HEK293 (cell line): ENCODE results near the gene TRIM24.

Experiments
- CTCF ChIA-PET: fragments of 350-600 bp; formaldehyde crosslinking; extraction: SDS; loops from one replicate; lab custom pipeline; 2021; ENCODE audit warnings: antibody characterized with exemption; lab: Yijun Ruan, JAX
- POLR2A ChIA-PET: fragments of 300-600 bp; formaldehyde crosslinking; extraction: SDS; loops from one replicate; lab custom pipeline; 2020; ENCODE audit warnings: antibody characterized with exemption, inconsistent platforms; lab: Yijun Ruan, JAX
- H3K27ac ChIP-seq: fragments of 200-500 bp; sonication (Bioruptor generic); 2 replicates; pipeline ENCODE4 v1.5.1; 2014; ENCODE audit warnings: low read depth, low read length, control low read depth, inconsistent platforms; ENCODE audit errors: extremely low read depth
- H3K36me3 ChIP-seq, 2 experiments: fragments of 200-500 bp in 1 of 2; sonication (Bioruptor generic) in 1 of 2; 1 replicate in 1 of 2; 2 replicates in 1 of 2; pipeline ENCODE4 v1.5.1; 2014 to 2017; ENCODE audit warnings: inconsistent platforms in 2 of 2, low read length in 2 of 2; ENCODE audit not compliant: control insufficient read depth in 2 of 2, insufficient read depth in 1 of 2
- H3K4me1 ChIP-seq: fragments of 200-500 bp; sonication (Bioruptor generic); 2 replicates; pipeline ENCODE4 v1.5.1; 2014; ENCODE audit warnings: mild to moderate bottlenecking, low read length, inconsistent platforms; ENCODE audit not compliant: control insufficient read depth, insufficient read depth
- H3K4me3 ChIP-seq: 2 replicates; pipeline ENCODE4 v1.5.1; 2011; ENCODE audit warnings: low read depth, mild to moderate bottlenecking, control low read depth, low read length, moderate library complexity
- H3K9me3 ChIP-seq: fragments of 200-500 bp; sonication (Bioruptor generic); 2 replicates; pipeline ENCODE4 v1.5.1; 2014; ENCODE audit warnings: low read depth, low read length, inconsistent platforms; ENCODE audit not compliant: control insufficient read depth, insufficient read depth
- BCL11A ChIP-seq: fragments of 450-650 bp; formaldehyde crosslinking; IDR thresholded peaks from 2 replicates; pipeline ENCODE4 v1.5.1; 2016; ENCODE audit warnings: low read depth, missing biosample characterization, missing genetic modification characterization
- EGR2 ChIP-seq: fragments of 450-650 bp; formaldehyde crosslinking; IDR thresholded peaks from 2 replicates; pipeline ENCODE4 v1.5.1; 2016; ENCODE audit warnings: low read depth, missing biosample characterization, missing genetic modification characterization
- GLI4 ChIP-seq: fragments of 450-650 bp; formaldehyde crosslinking; IDR thresholded peaks from 2 replicates; pipeline ENCODE4 v1.5.1; 2016; ENCODE audit warnings: missing biosample characterization, missing genetic modification characterization
- GLIS1 ChIP-seq: fragments of 450-650 bp; formaldehyde crosslinking; IDR thresholded peaks from 2 replicates; pipeline ENCODE4 v1.5.1; 2016; ENCODE audit warnings: missing biosample characterization, missing genetic modification characterization
- HIC1 ChIP-seq: fragments of 450-650 bp; formaldehyde crosslinking; IDR thresholded peaks from 2 replicates; pipeline ENCODE4 v1.5.1; 2016; ENCODE audit warnings: missing biosample characterization, missing genetic modification characterization
- MZF1 ChIP-seq: fragments of 450-650 bp; formaldehyde crosslinking; IDR thresholded peaks from 2 replicates; pipeline ENCODE4 v1.5.1; 2017; ENCODE audit warnings: missing biosample characterization, missing genetic modification characterization, borderline replicate concordance
- SP3 ChIP-seq: fragments of 450-650 bp; formaldehyde crosslinking; IDR thresholded peaks from 2 replicates; pipeline ENCODE4 v1.5.1; 2016; ENCODE audit warnings: missing biosample characterization, missing genetic modification characterization
- SP7 ChIP-seq: fragments of 450-650 bp; formaldehyde crosslinking; IDR thresholded peaks from 2 replicates; pipeline ENCODE4 v1.5.1; 2016; ENCODE audit warnings: missing biosample characterization, missing genetic modification characterization
- TCF7L2 ChIP-seq: IDR thresholded peaks from 2 replicates; pipeline ENCODE4 v1.6.1; 2011; ENCODE audit warnings: low read depth, mild to moderate bottlenecking, inconsistent platforms, low read length, moderate library complexity, borderline replicate concordance
- ZBTB10 ChIP-seq: fragments of 450-650 bp; formaldehyde crosslinking; IDR thresholded peaks from 2 replicates; pipeline ENCODE4 v1.5.1; 2016; ENCODE audit warnings: missing biosample characterization, missing genetic modification characterization
- ZBTB21 ChIP-seq: fragments of 450-650 bp; formaldehyde crosslinking; IDR thresholded peaks from 2 replicates; pipeline ENCODE4 v1.5.1; 2017; ENCODE audit warnings: missing biosample characterization, missing genetic modification characterization
- ZNF155 ChIP-seq: fragments of 450-650 bp; formaldehyde crosslinking; IDR thresholded peaks from 2 replicates; pipeline ENCODE4 v1.5.1; 2016; ENCODE audit warnings: missing biosample characterization, missing genetic modification characterization
- ZNF16 ChIP-seq: fragments of 450-650 bp; formaldehyde crosslinking; IDR thresholded peaks from 2 replicates; pipeline ENCODE4 v1.5.1; 2016; ENCODE audit warnings: low read depth, missing biosample characterization, missing genetic modification characterization
- ZNF169 ChIP-seq: fragments of 450-650 bp; formaldehyde crosslinking; IDR thresholded peaks from 2 replicates; pipeline ENCODE4 v1.5.1; 2016; ENCODE audit warnings: missing biosample characterization, missing genetic modification characterization
- ZNF175 ChIP-seq: fragments of 450-650 bp; formaldehyde crosslinking; IDR thresholded peaks from 2 replicates; pipeline ENCODE4 v1.5.1; 2016; ENCODE audit warnings: missing biosample characterization, missing genetic modification characterization
- ZNF214 ChIP-seq: fragments of 450-650 bp; formaldehyde crosslinking; IDR thresholded peaks from 2 replicates; pipeline ENCODE4 v1.5.1; 2017; ENCODE audit warnings: missing biosample characterization, mild to moderate bottlenecking, missing genetic modification characterization, borderline replicate concordance
- ZNF274 ChIP-seq, 2 experiments: fragments of 200-500 bp in 1 of 2; fragments of 450-650 bp in 1 of 2; sonication (Bioruptor generic) in 1 of 2; formaldehyde crosslinking in 1 of 2; IDR thresholded peaks; 2 replicates each; pipeline versions ENCODE4 v1.5.1 to v1.6.1; 2014 to 2016; ENCODE audit warnings: borderline replicate concordance in 1 of 2, inconsistent platforms in 1 of 2, low read length in 1 of 2, missing biosample characterization in 1 of 2, missing genetic modification characterization in 1 of 2
- ZNF280D ChIP-seq: fragments of 450-650 bp; formaldehyde crosslinking; IDR thresholded peaks from 2 replicates; pipeline ENCODE4 v1.5.1; 2016; ENCODE audit warnings: missing biosample characterization, missing genetic modification characterization
- ZNF302 ChIP-seq: fragments of 450-650 bp; formaldehyde crosslinking; IDR thresholded peaks from 2 replicates; pipeline ENCODE4 v1.5.1; 2016; ENCODE audit warnings: missing biosample characterization, missing genetic modification characterization, low read depth
- ZNF449 ChIP-seq: fragments of 450-650 bp; formaldehyde crosslinking; IDR thresholded peaks from 2 replicates; pipeline ENCODE4 v1.5.1; 2017; ENCODE audit warnings: missing biosample characterization, mild to moderate bottlenecking, missing genetic modification characterization, moderate library complexity
- ZNF555 ChIP-seq: fragments of 450-650 bp; formaldehyde crosslinking; conservative IDR thresholded peaks from 2 replicates; pipeline ENCODE4 v1.5.1; 2017; ENCODE audit warnings: missing biosample characterization, mild to moderate bottlenecking, missing genetic modification characterization, inconsistent platforms
- ZNF561 ChIP-seq: fragments of 450-650 bp; IDR thresholded peaks from 2 replicates; pipeline ENCODE4 v1.5.1; 2018; ENCODE audit warnings: missing biosample characterization, missing genetic modification characterization, borderline replicate concordance
- ZNF837 ChIP-seq: fragments of 450-650 bp; formaldehyde crosslinking; IDR thresholded peaks from 2 replicates; pipeline ENCODE4 v1.5.1; 2016; ENCODE audit warnings: missing biosample characterization, missing genetic modification characterization
- ZSCAN18 ChIP-seq: fragments of 450-650 bp; formaldehyde crosslinking; IDR thresholded peaks from 2 replicates; pipeline ENCODE4 v1.5.1; 2016; ENCODE audit warnings: missing biosample characterization, missing genetic modification characterization

The TRIM24 gene

GRCh38 chr7:138569418-138569817 is 109.4 kb downstream of the TRIM24 start (continued):
- TF ChIP-seq ZBTB21: no peak
- TF ChIP-seq SP7 (tag by site-specific recombination): no peak
- no peak for TF ChIP-seq ZNF214 (tag by site-specific recombination)
- TF ChIP-seq EGR2: no peak
- TF ChIP-seq ZNF155: no peak
- no peak for TF ChIP-seq GLI4 (tag by site-specific recombination)
- no peak for TF ChIP-seq ZSCAN18
- TF ChIP-seq SP3 (tag by site-specific recombination): no peak
- no peak for TF ChIP-seq ZNF169 (tag by site-specific recombination)
- TF ChIP-seq ZNF837 (tag by site-specific recombination): no peak
- TF ChIP-seq HIC1 (tag by site-specific recombination): no peak
- no peak for TF ChIP-seq ZNF555 (tag by site-specific recombination)
- no peak for TF ChIP-seq ZNF302 (tag by site-specific recombination)

- Histone ChIP-seq H3K36me3 (peaks cover 16 to 78% of the 10 kb centered on the region in 2 experiments), H3K4me3 (no peak overlapping the region), H3K27ac (no peak overlapping the region), H3K9me3 (no peaks in the 10 kb centered on the region), H3K4me1 (no peaks in the 10 kb centered on the region)
- ChIA-PET POLR2A (no interaction called here), CTCF (interaction anchor here (0.6 to 0.7 kb wide), 2 partner anchors 15 to 21 kb away, joined by 3 read pairs; no protein-coding TSS in a partner anchor)
- no peak for TF ChIP-seq ZNF16 (tag by site-specific recombination)
Observed at GRCh38 chr7:138570715-138571114, 110.7 kb downstream of the TRIM24 start.

- H3K9me3 ChIP-seq: no peaks in the 10 kb centered on the region
- H3K27ac ChIP-seq: no peak overlapping the region
- no peaks in the 10 kb centered on the region for H3K4me1 ChIP-seq
- H3K36me3 ChIP-seq: peaks cover 16 to 82% of the 10 kb centered on the region in 2 experiments
- no peak for TF ChIP-seq MZF1 (tag by site-specific recombination)
- TF ChIP-seq ZNF175 (tag by site-specific recombination): no peak
- no peak for TF ChIP-seq ZNF449
- TF ChIP-seq ZBTB10 (tag by site-specific recombination): no peak
- TF ChIP-seq ZNF561: no peak
- TF ChIP-seq BCL11A: no peak
- no peak for TF ChIP-seq ZNF274 (IDR thresholded peaks at IDR 0.05; ENCODE audit: low read length)
- no peak for TF ChIP-seq ZNF274 (tag by site-specific recombination; IDR thresholded peaks at IDR 0.05; ENCODE audit: borderline replicate concordance)
- no peak for TF ChIP-seq GLIS1
- TF ChIP-seq TCF7L2: no peak
- TF ChIP-seq ZNF280D: no peak
- TF ChIP-seq, all 188 proteins: peak for 0
- CTCF ChIA-PET: no interaction called here
- no peak overlapping the region for H3K4me3 ChIP-seq
- POLR2A ChIA-PET: no interaction called here
Observed at GRCh38 chr7:138573741-138574140, 113.7 kb downstream of the TRIM24 start.
